NCI-H2081 (cell line): ENCODE data around the gene GRPR.
"Not testable (repeated sequence)": the region's sequence is repeated elsewhere in the genome, so short reads cannot be mapped to it uniquely, and the experiment has no call there.

Source experiments
- DNase-seq, 2 experiments: peaks; one replicate each; lab custom pipeline; 2025; lab: John Stamatoyannopoulos, UW

GRPR gene

DNA sequence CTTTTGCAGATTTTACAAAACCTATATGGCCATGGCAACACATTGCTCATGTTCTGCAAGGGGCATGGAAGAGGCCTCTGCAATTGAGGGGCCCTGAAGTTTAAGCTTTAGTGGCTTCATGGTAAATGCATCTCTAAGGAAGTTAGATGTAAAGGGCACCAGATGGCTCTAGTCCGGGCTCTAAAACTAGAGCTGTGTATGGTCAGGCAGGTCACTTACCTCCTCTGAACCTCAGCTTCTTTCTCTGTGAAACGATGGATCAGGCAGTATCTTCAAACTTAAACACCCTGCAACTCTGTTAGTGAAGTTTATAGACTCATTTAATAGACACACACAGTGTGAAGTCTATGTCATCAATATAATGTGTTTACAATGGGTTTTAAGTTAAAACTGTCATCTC lies 53.9 kb downstream of the GRPR start:
- DNase-seq: no peak

DNA sequence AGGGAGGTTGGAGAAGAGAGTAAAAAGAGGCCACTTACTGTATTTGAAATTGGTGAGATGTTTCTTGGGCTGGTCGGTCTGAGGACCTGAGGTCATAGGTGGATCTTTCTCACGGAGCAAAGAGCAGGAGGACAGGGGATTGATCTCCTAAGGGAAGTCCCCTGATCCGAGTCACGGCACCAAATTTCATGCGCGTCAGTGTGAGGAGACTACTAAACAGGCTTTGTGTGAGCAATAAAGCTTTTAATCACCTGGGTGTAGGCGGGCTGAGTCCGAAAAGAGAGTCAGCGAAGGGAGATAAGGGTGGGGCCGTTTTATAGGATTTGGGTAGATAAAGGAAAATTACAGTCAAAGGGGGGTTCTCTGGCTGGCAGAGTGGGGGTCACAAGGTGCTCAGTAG lies 60.5 kb downstream of the GRPR start:
- DNase-seq: not testable (repeated sequence)

DNA sequence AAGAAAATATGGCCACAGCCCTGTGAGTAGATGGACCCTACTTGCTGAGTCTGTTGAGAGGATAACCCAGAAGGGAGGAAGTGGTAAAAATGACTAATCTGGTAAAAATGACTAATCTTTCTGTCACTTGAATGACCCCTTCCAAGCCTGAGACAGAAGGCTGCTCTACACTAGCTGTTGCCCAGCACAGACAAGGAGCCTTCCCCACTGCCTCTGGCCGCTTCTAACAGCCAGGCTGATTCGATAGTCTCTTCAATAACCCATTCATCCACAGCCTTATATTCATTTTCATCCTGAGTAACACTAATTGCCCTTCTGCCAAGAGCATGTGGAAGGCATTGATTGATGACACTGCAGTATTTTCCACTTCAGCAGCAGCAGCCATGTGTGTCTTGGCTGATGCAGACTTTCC lies 62.4 kb downstream of the GRPR start:
- no peak for DNase-seq

DNA sequence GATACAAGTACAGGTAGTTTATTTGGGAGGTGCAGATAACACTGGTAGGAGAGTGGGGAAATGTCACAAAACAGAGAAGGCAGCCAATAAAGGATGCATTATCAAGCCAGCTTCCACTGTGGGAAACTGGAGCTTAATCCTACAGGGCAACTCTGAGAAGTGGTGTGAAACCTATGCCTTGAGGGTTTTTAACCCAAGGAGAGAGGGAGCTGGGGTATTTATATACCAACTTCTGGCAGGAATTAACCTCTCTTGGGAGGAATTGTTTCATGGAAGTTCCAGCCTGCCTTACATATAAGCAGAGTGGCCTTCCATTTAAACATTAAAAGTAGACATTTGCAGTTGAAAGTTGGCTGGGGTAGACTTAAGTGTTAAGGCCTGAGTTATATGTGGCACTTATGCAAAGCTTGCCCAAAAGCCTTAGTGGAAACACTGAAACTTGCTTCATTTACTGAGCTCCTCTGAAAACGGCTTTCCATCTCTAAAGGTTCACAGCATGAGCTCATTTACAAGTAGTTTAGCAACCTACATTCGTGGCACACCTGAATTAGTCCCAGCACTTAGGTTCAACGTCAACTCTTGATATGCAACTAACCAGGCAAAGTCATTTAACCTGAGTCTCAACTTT lies 63.1 kb downstream of the GRPR start:
- no peak for DNase-seq

DNA sequence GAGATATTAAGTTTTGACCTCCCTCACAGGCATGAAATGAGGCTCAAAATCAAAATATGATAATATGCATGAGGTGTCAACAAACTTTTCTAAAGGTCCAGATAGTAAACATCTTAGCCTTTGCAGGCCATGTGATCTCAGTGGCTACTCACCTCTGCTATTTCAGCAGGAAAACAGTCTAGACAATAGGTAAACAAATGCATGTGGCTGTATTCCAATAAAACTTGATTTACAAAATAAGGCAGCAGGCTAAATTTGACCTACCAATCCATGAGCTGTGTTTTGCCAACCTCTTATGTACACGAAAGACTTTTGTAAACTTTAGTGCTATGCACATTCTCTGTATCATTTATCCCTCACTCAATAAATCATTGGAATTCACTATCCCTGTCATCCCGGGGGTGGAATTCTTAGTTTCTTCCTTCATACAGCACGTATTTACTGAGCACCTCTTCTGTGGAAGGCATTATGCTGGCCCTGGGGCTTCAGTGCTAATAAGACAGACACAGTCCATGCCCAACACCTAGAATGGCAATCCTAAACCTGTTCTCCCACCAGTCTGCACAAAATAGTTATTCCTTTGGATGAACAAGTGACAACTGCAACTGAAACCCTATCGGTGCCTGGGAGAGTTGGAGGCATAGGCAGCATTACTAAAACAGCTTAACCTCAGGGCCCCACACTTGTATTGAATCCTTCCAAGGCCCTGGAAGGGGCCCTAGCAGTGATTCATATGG lies 63.8 kb downstream of the GRPR start:
- DNase-seq: no peak

DNA sequence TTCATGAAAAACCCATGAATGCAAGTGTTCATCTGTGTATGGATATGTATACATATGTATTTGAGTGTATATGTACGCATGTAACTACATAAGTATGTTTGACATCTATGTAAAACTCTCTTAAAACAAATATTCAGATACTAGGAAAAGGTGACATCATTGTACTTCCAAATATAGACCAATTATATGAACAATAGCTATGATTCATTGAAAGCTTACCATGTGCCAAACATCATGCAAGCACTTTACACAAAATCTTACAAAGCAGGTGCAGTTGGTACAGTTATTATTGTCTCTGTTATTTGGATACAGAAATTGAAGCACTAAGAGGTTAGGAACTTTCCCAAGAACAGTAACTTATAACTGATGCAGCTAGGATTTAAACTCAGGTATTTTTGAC lies 65.3 kb downstream of the GRPR start:
- DNase-seq: peak; percentile 34 to 66

DNA sequence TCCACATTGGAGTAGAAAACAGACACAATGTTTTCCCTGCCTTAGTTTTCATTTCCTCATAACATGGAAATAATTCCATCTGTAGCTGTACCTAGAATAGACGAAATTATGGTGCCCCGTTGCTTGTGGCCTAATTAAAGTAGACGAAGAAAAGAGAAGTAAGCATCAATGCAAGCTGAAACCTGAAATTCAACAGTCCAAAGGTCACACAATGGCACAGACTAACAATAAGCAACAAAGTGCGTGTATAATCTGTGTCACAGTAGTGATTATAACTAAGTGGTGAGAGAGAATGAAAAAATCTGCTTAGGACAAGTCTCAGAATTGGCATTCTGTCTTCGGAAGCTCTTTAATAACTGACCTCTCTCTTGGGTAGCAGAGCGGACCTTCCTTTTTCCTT lies 68.2 kb downstream of the GRPR start:
- no peak for DNase-seq

DNA sequence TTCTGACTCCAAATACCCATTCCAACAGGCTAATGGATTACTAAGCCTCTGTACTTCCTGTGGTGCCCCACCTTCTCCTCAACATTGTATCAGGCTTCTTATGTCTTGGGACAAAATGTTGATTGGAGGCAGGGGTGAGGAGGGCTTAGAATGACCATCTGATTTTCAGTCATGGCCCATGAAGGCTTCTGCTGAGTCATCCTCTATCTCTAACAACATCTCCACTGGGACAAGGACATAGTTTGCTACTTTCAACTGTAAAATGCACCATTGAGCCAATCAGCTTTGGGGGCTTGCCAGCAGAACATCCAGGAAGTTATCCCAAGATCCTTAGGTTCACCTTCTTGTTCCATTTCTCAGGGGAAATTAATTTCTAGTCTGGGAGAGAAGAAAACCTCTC lies 73.5 kb downstream of the GRPR start:
- no peak for DNase-seq

DNA sequence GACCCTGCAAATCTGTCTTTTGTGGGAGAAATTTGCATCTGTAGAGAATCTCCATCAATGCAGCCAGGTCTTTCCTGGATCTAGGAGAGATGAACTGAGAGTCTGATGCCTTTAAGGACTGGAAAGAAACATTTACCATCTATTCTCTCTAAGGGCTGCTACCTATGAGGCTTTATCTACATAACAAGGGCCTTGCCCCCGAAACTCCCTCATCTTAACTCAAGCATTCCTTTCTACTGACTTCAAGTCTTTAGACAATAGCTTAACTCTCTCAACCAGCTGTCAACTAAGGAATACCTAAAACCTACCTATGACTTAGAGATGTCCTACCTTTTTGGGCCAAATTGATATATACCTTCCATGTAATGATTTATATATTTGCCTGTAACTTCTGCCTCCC lies 76.0 kb downstream of the GRPR start:
- DNase-seq: no peak

DNA sequence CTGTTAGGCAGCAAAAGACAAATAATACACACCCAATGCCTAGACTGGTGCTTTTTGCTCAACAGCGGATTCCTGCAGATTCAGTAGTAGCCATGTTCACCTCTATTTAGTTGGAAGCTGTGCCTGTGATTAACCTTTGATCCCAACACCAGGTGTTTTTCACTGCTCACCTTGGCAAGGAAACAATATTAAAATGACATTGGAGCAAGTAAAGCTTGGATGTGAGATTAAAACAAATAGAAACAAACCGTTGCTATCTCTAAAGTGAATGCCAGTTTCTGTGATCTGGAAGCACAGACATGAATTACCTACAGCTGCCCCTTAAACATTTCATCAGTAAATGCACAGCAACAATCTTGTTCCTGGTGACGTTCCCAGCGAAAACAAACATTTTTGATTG lies 79.6 kb downstream of the GRPR start:
- DNase-seq: no peak
